Jurkat, Clone E6-1 (cell line): ENCODE results near the gene SEMA6C.
A peak's percentile ranks its signal among the peaks of the same experiment; 100 is the strongest.

ENCODE experiments used
- DNase-seq: peaks from one replicate; pipeline ENCODE4 v3.0.0-alpha.2; 2011; ENCODE audit warnings: low read depth, low spot score
- H3K4me3 ChIP-seq: 2 replicates; pipeline ENCODE4 v1.5.1; 2011; ENCODE audit warnings: mild to moderate bottlenecking, low read length, control low read depth, moderate library complexity

Gene SEMA6C

GRCh38 chr1:151164732-151165280 is 18.4 kb upstream of the SEMA6C start:
- peak overlapping the region; percentile 99 for H3K4me3 ChIP-seq
- no peak for DNase-seq

GRCh38 chr1:151159373-151159772 is 12.9 kb upstream of the SEMA6C start:
- DNase-seq: no peak
- no peak overlapping the region for H3K4me3 ChIP-seq

- H3K4me3 ChIP-seq: no peak overlapping the region
- no peak for DNase-seq
Measured at GRCh38 chr1:151158751-151159251, 12.4 kb upstream of the SEMA6C start.

- no peak overlapping the region for H3K4me3 ChIP-seq
- DNase-seq: no peak
Measured at GRCh38 chr1:151158326-151158725, 11.9 kb upstream of the SEMA6C start.

- H3K4me3 ChIP-seq: peak overlapping the region; percentile 40
- DNase-seq: peak; percentile 81
Measured at GRCh38 chr1:151157067-151157531, 10.7 kb upstream of the SEMA6C start.

- H3K4me3 ChIP-seq: peak within 1 kb of the TSS; percentile 40
- DNase-seq: peak; percentile 41
Measured at GRCh38 chr1:151156515-151156819, 10.0 kb upstream of the SEMA6C start, which contains the start of gene TNFAIP8L2. Gene TNFAIP8L2 (plus strand): TSS chr1:151156649. CDS start chr1:151158698, 2,049 bp downstream.

GRCh38 chr1:151147665-151148064 is 1.2 kb upstream of the SEMA6C start:
- H3K4me3 ChIP-seq: no peak overlapping the region
- DNase-seq: no peak

- peak overlapping the region; percentile 68 for H3K4me3 ChIP-seq
- DNase-seq: no peak
Measured at GRCh38 chr1:151147132-151147503, 687 bp upstream of the SEMA6C start.

- DNase-seq: no peak
- H3K4me3 ChIP-seq: peak overlapping the region; percentile 68
Measured at GRCh38 chr1:151146072-151146411, 389 bp downstream of the SEMA6C start.

GRCh38 chr1:151145304-151146071 is 943 bp downstream of the SEMA6C start:
- no peak for DNase-seq
- no peak overlapping the region; the same call in 1 of the 2 replicates for H3K4me3 ChIP-seq

GRCh38 chr1:151144474-151145303 is 1.7 kb downstream of the SEMA6C start:
- H3K4me3 ChIP-seq: no peak overlapping the region
- DNase-seq: no peak

GRCh38 chr1:151143986-151144385 is 2.4 kb downstream of the SEMA6C start:
- no peak overlapping the region for H3K4me3 ChIP-seq
- no peak for DNase-seq

GRCh38 chr1:151143057-151143435 is 3.4 kb downstream of the SEMA6C start:
- no peak for DNase-seq
- H3K4me3 ChIP-seq: no peak overlapping the region

- DNase-seq: no peak
- no peak overlapping the region for H3K4me3 ChIP-seq
Measured at GRCh38 chr1:151142411-151143056, 3.9 kb downstream of the SEMA6C start.

GRCh38 chr1:151137789-151138188 is 8.6 kb downstream of the SEMA6C start:
- no peak for DNase-seq

GRCh38 chr1:151135433-151136385 is 10.7 kb downstream of the SEMA6C start:
- H3K4me3 ChIP-seq: no peak overlapping the region
- DNase-seq: no peak

More at GRCh38 chr1:151137789-151138188, 8.6 kb downstream of the SEMA6C start:
- no peak overlapping the region for H3K4me3 ChIP-seq

GRCh38 chr1:151134991-151135390 is 11.4 kb downstream of the SEMA6C start:
- H3K4me3 ChIP-seq: no peak overlapping the region
- no peak for DNase-seq

- H3K4me3 ChIP-seq: no peak overlapping the region
- no peak for DNase-seq
Measured at GRCh38 chr1:151134396-151134795, 12.0 kb downstream of the SEMA6C start.
